C4-2B (cell line): Measurements from ENCODE around the gene PRIMA1.

Experiments
- H3K27ac ChIP-seq: fragments of 450-650 bp; 2 replicates; pipeline ENCODE4 v1.5.1; 2017
- ZFX ChIP-seq: fragments of 450-650 bp; IDR thresholded peaks from 2 replicates; pipeline ENCODE4 v1.6.1; 2017
- TF ChIP-seq, protein P1 (sequence below): fragments of 450-650 bp; conservative IDR thresholded peaks from 2 replicates; pipeline ENCODE4 v1.5.1; 2017; ENCODE audit warnings: mild to moderate bottlenecking

The PRIMA1 gene

DNA sequence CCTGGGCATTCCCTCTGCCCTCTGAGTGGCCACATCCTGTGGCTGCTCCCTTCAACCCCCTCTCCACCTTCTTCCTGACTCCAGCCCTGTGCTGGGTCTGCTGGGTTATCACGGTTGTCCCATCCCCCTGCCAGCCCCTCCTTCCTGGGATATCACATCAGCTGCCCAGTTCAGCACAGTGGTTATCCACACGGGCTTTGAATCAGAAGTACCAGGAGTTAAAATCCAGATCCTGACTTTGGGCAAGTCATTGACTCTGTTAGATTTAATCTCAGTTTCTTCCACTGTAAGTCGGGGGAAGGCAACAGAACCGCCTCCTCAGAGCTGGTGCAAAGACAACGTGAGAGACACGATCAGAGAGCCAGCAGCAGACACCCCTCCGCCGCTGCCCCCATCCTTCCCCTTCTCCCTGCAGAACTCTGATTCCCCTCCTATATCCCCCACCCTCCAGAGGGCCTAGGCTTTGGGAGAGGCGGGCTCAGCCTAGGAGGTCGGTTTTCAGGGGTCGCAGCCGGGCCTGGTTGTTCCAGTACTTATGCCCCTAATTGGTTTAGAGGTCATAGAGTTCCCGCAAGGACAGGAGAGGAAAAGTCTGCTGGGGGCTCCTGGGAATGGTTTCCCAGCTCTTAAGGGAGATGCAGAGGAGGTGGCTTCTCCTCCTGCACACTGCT is 42.5 kb downstream of the PRIMA1 start:
- H3K27ac ChIP-seq, result no peak overlapping the region
- TF ChIP-seq, protein P1, sequence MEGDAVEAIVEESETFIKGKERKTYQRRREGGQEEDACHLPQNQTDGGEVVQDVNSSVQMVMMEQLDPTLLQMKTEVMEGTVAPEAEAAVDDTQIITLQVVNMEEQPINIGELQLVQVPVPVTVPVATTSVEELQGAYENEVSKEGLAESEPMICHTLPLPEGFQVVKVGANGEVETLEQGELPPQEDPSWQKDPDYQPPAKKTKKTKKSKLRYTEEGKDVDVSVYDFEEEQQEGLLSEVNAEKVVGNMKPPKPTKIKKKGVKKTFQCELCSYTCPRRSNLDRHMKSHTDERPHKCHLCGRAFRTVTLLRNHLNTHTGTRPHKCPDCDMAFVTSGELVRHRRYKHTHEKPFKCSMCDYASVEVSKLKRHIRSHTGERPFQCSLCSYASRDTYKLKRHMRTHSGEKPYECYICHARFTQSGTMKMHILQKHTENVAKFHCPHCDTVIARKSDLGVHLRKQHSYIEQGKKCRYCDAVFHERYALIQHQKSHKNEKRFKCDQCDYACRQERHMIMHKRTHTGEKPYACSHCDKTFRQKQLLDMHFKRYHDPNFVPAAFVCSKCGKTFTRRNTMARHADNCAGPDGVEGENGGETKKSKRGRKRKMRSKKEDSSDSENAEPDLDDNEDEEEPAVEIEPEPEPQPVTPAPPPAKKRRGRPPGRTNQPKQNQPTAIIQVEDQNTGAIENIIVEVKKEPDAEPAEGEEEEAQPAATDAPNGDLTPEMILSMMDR, result no peak
- no peak for TF ChIP-seq ZFX

DNA sequence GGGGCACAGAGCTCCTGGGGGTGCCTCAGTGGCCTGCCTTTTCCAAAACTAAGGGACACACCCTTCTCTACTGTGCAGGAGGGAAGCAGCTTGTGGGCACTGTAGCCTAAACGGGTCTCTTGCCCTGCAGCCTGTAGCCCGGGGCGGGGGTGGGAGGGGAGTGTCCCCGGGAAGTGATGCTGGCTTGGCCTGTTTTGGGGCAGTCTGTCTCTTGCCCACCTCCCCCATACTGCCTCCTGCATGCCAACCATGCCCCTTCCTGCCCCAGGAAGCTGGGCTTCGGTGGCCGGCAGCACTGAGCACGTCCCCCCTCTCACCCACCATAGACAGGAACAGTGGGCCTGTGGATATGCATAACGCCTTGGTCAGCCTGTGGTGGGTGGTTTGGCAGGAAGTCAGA is 43.4 kb downstream of the PRIMA1 start:
- no peak overlapping the region for H3K27ac ChIP-seq
- no peak for TF ChIP-seq ZFX
- TF ChIP-seq, protein P1, result no peak

DNA sequence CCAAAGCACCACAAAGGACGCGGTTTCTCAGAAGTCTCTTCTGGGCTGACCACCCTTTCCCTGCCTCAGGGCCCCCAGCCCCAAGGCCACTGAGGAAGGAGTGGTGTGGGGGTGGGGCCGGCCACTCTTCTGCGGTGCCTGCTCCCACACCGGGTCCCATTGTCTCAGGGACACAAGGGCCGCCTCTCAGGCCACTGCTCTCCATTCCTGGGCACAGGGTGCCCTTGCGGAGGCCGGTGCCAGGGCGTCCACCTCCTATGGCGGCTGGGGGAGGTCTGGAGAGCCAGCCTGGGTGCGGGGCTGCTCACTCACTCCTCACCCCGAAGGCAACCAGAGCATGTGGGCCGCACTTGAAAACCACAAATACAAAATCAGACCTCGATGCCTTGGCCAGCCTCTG is 44.1 kb downstream of the PRIMA1 start:
- TF ChIP-seq ZFX, result no peak
- TF ChIP-seq, protein P1, result no peak

DNA sequence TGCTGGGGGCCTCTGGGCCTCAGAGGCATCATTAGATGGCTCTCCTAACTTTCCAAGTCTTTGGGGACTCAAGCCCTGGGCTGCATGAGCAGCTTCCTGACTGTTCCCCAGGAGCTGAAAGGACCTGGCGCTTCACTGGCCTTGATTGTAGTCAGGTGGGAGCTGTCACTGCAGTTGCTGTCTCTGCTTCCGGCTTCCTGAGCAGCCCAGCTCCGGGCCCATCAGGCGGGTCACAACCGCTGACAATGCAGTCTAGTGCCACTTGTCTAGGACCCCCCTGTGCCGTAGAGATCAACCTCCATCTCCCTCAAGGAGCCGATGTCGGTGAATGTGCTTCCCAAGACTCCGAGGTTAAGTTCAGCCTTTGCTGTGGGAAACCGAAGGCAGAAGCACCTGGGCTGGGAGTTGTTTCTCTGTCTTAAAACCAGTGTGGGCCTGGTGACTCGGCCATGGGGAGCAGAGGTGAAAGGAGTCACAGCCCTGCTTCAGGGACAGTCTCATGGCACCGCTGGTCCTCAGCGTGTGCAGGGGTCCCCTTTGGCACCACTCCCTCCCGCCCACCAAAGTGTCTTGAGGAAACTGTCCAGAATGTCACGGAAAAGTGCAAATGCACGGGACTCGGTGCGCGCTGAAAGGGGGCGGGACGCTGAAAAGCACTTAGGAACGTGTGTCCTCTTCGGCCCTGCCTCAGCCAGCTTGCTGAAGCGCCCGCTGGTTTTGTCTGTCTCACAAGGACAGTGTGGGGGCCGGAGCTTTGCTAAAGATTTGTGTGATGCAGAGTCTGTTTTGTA is 44.8 kb downstream of the PRIMA1 start:
- TF ChIP-seq, protein P1, result no peak
- no peak overlapping the region for H3K27ac ChIP-seq

More for the DNA sequence above, 44.1 kb downstream of the PRIMA1 start:
- H3K27ac ChIP-seq, result no peak overlapping the region

DNA sequence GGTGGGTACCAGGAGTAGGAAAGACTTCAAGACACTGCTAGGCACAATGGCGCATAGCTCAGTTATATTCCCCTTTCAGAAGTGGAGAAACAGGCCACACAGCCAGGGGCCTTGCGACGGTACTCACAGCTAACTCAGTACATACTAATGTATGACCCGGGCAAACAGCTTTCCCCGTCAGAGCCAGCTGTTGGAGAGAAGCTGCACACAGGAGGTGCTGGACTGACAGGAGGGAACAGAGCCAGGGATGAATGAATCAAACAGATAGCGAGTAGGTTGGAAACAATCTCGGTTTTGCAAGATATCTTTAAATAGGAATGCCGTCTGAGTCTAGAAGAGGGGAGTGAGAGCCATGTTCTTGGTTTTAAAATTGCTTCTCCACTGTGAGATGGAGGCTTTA is 45.5 kb downstream of the PRIMA1 start:
- H3K27ac ChIP-seq, result no peak overlapping the region
- TF ChIP-seq ZFX, result no peak
- TF ChIP-seq, protein P1, result no peak

DNA sequence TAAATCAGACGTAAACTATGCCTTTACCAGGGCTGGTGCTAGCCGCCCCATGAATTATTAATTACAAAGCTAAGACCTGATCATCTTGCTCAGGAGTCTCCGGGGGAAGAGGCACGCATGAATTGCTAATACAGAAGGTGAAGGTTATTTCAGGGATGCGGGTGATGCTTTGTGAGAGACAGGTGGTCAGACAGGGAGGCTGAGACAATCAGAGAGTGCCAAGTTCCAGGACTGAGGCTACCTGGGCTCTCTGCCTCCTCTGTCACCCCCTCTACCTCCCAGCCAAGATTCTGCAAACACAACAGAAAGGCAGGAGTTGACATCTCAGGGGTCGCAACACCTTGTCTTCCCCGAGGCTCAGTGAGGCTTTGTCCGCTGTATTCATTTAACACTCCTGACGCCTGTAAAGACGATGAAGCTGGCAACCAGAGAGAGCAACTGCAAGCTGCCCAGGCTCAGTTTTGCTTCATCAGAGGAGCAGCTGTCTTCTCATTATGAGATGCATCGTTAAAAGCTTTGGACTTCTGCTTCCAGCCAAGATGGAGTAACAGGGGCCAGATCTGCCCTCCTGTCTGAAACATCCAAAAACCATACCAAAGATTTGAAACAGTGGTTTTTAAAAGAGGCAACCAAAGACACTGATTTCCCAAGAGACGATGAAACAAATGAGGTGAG is 46.6 kb downstream of the PRIMA1 start:
- H3K27ac ChIP-seq, result no peak overlapping the region
- no peak for TF ChIP-seq ZFX
- TF ChIP-seq, protein P1, result no peak

DNA sequence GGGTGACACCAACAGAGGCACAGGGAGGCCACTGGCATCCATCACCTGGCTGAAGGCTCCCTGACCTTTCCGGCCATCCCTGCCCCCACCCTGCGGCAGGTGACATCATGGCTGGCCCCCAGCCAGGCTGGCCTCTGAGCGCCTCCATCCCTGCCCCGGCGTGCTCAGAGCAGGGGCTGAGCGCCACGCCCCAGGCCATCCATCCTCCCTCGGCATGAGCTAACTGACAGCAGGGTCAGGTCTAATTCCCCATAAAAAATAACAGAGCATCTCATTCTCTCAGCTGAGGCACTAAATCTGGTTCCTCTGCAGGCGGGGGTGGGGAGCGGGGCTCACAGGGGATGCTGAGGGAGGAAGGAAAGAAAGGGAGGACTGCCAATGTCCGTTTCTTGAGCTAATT is 50.7 kb downstream of the PRIMA1 start:
- TF ChIP-seq, protein P1, result no peak
- H3K27ac ChIP-seq, result no peak overlapping the region
